GM19238 (cell line): ENCODE data around the gene UPK3A.

Experiments
- DNase-seq: peaks from one replicate; pipeline ENCODE4 v3.0.0; 2011; ENCODE audit warnings: low spot score; ENCODE audit not compliant: insufficient read length

UPK3A gene

GRCh38 chr22:45284705-45285262, at the start of gene UPK3A:
UPK3A (plus strand) TSS chr22:45284949; CDS start chr22:45285014, 65 bp downstream.
- DNase-seq: no peak

DNA sequence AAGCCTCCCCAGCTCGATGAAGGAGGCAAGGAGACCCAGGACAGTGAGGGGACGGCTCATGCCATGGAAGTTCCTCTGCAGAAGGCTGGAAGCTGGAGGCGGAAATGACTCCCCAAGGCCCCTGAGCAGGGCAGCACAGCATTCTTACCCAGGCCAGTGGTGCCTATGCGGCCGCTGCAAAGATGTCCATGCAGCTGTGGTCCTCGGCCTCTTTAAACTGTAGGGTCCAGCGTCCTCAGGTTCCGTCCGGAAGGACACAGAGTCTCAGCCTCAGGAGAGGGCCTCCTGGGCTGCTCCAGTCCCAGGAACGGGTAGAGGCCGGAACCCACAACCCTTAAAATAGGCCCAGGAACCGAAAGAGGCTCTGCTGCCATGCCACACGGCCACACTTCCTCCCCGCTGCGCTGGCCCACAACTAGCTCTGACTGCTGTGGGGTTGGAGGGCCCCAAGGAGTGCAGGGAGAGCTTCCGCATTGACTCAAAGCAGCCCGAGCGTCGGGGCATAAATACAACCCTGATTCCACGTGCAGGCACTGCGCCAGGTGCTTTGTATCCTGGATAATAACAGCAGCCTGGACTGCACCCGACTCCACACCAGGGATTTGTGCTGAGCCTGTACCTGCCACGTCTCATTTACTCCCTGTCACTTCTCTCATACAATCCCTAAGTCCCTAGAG, 49.5 kb upstream of the UPK3A start:
- DNase-seq: peak; percentile 85

DNA sequence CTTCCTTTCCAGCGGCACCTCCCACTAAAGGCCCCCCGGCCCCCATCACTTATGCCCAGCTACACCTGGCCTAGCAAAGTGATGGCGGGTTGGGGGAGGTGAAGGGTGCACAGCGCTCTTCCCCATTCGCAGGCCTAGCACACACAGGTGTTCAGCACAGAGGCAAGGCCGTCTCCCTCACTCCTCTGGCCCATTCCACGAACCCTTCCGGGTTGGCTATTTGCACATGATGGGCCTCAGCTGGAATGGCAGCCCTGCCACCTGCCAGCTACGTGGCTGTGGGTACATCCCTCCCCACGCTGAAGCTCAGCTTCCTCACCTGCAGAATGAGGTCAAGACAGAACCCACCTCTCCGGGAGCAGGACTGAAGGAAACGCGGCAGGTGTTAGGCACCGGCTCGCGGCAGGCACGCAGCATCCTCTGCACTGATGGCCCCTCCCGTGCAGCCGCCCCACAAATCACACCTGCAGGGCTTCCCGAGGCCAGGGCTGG, 48.9 kb upstream of the UPK3A start:
- DNase-seq: no peak

DNA sequence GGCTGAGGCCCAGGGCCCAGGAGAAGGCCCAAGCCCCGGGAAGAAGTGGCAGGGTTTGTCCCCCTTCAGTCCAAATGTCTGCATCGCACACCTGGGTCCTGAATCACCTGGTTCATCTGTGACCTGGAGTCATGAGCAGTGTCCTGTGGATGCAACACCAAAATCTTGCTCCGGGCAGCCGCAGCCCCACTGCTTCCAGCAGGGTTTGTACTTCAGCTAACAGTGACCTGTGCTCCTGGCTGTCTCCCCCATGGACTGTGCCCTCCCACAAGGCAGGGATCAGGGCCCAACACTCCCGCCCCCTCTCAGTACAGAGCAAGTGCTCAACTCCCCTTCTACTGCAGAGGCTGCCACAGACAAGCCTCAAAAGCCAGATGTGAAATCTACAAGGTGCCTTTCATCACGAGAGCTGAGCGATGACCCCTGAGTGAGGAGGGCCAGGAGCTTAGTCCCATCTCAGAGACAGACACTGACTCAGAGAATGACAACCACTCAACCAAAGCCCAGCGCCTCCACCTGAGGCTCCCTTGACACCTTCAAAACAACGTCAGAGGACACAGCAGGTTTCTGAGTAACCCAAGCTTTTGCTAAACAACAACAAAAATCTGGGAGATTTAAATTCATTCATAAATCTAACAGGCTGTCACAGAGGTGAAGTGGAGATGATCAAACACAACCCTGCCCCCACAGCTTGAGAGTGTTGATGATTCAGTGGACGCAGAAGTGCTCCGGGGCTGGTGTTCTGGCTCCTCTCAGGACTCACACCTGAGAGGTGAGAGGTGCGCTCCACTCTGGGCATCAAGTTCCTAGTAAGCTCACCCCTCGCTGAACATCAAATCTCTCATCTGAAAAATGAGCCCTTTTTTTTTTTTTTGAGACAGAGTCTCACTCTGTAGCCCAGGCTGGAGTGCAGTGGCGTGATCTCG, 47.4 kb upstream of the UPK3A start:
- DNase-seq: no peak

DNA sequence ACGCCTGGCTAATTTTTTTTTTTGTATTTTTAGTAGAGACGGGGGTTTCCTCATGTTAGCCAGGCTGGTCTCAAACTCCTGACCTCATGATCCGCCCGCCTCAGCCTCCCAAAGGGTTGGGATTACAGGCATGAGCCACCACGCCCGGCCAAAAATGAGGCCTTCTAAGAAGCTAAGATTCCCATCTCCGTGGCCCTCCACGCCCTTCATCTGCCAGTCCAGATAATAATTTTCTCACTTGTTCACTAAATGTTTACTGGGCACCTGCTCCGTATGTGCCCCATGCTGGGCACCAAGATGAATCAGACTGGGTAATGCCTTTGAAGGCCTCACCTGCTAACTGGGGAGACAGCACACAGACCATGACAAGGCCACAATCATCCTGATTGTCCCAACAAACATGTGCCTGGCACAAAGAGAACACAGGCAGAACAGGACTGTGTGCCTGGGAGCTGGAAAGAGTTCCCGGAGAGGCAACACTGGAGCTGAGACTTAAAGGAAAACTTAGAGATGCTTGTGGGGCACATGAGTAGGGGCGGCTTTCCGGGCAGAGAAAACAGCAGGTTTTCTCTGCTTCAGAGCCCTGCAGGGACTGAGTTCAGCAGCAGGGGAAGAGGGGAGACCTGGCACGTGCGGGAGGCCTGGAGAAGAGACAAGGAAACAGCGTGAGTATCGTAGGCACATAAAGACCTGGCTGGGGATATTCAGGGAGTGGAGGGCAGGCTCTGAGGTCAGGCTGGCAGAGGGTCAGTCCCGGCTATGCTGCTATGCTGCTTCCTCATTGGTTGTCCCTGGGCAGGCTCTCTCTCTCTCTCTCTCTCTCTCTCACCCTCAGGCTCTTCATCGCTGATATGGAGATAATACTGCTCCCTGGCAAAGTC, 46.4 kb upstream of the UPK3A start:
- DNase-seq: no peak

DNA sequence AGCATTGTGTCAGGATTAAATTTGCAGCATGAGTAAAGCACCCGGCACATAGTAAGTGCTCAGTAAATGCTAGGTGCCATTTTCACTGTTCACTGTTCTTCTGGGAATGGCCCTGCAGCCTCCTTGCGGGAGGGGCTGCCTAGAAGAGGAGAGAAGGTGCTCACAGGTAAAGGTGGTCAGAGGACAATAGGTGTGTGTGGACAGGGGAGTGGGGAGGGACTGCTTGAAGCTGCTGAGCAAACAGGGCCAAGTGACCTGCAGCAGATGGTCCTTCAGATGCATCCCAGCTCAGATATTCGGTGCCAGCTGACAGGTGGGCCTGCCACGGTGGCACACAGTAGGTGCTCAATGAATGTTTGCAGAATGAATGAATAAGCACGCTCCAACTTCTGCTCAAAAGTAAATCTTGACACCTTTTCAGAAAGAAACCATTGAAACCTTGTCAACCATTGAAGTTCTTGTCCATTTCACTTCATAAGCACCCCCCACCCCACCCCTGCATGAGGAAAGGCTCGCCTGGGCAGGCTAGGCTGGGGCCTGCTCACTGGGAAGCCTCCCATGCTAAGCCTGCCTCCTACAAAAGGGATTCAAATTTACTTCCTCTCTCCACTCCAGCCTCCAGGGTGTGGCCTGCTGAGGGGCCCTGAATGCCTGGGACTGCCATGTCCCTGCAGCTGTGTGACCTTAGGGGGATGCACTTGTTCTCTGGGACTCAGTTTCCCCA, 45.6 kb upstream of the UPK3A start:
- no peak for DNase-seq

- no peak for DNase-seq
Observed at GRCh38 chr22:45239681-45240051, 45.1 kb upstream of the UPK3A start.

DNA sequence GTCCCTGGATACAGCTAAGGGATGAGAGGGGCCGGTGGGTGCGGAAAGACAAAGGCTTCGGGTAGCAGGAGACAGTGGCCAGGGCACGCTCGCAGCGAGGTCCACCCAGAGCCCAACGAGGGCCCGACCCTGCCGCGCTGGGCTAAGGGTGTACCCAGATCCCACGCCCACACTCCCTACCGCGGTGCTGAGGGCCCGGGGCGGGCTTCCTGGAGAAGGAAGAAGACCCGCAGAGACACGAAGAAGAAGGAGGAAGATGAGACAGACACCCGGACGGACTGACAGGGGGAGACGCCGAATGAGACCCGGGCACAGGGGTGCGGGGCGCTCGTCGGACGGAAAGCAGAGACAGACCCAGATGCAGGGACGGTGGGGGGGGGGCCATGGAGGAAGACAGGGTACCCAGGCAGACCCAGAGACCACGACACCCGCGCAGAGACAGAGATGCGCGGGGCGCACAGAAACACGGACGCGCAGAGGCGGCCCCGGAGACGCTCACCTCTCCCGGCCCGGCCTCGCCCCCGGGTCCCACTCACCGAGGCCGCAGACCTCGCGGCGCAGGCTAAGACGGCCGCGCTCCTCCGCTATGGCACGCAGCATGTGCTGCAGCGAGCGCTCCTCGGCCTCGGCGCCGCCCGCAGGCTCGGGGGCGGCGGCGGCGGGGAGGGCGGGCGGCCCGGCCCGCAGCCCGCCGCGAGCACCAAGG, 44.5 kb upstream of the UPK3A start:
- DNase-seq: peak; percentile 55

GRCh38 chr22:45240810-45241631, 43.7 kb upstream of the UPK3A start, which contains the start of gene KIAA0930:
KIAA0930 (minus strand) TSS chr22:45240894; CDS start chr22:45240703, 191 bp downstream.
- DNase-seq: peak; percentile 90

- DNase-seq: no peak
Observed at GRCh38 chr22:45242778-45243191, 42.0 kb upstream of the UPK3A start.

DNA sequence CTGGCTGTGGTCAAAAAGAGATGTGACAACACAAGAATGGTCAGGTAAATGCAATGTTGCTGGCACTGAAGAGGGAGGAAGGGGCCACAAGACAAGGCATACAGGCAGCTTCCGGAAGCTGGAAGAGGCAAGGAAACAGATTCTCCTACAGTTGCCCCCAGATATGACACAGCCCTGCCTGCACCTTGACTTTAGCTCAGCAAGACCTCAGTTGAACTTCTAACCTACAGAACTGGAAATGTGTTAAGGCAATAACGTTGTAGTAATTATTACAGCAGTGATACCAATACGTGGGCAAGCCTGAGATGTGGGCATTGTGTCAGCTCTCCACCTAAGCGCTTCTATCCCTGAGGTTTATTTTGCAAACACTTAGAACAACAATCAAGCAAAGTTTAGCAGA, 39.8 kb upstream of the UPK3A start:
- no peak for DNase-seq

DNA sequence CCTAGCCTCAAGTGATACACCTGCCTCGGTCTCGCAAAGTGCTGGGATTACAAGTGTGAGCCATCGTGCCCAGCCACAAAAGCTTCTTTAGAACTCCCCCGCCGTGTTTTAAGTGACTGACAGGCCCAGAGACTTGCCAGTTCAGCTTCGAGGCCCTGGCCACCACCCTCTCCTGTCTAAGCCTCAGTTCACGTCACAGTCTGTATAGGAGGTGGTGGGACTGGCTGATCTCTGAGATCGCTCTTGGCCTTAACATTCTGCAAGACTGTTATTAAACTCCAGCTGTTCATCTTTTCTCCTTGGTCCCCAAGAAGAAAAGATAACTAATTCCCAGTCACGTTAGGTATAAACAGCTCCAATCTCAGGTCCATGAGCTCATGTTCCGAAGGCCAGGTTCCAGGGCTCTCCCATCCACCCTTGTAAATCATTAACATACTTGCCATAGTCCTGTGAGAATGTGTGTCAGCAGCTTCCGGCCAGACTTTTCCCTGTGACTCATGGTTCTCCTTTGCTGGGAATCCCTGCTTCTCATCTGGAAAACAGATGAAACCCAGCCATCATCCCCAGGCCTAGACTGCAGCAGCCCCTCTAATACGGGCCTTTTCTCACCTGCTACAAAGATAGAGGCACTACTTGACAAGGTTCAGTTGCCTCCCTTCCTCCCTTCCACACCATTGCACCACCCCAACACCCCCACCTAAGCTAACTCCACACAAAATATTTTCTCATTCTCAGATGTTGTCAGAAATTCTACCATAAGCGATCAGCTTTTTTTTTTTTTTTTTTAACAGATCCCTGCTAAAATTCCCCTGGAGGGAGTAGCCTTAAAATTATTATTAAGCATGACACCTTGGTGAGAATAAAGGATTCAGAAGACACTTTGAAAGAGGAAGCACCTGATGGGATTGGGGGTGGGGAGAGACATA, 38.4 kb upstream of the UPK3A start:
- no peak for DNase-seq

GRCh38 chr22:45248832-45249561, 35.8 kb upstream of the UPK3A start:
- DNase-seq: peak; percentile 59

DNA sequence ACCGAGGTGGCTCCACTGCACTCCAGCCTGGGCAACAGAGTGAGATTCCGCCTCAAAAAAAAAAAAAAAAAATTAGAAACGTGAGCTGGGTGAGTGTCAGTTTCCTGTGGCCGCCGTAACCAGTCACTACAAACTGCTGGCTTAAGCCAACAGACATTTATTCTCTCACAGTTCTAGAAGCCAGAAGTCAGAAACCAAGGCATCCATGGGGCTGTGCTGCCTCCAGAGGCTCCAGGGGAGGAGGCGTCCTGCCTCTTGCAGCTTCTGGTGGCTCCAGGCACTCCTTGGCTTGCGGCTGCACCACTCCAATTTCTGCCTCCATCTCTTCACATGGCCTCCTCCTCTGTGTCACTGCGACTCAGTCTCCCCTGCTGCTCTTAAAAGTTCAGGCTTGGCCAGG, 32.9 kb upstream of the UPK3A start:
- DNase-seq: no peak

- DNase-seq: no peak
Observed at GRCh38 chr22:45253039-45253641, 31.6 kb upstream of the UPK3A start.

GRCh38 chr22:45254388-45254787, 30.4 kb upstream of the UPK3A start:
- no peak for DNase-seq
